GM19438 (cell line): ENCODE data around the gene PRADC1.

Source experiments
- ATAC-seq: cut with Tn5 transposase; IDR thresholded peaks from one replicate; pipeline ENCODE4 v1.9.1; 2021; ENCODE audit warnings: low read depth; ENCODE audit not compliant: unreplicated experiment

The PRADC1 gene

DNA sequence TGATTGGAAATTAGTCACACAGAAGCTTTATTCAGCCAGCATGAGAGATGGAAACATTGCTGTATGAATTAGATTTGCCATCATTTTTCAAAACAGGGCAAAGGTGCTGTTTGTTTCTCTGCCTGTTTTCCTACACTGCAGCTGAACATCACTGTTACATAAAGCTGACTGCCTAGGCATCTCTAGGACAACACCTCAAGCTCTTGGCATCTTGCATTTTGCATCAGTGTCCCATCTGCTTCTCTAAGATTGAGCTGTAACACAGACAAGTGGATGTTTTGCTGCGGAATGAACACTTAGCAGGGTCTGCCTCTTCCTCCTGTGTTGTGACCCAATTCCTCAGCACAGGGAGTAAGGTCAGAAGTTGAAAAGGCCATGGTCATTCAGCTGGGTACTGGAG is 5.9 kb upstream of the PRADC1 start:
- no peak for ATAC-seq

DNA sequence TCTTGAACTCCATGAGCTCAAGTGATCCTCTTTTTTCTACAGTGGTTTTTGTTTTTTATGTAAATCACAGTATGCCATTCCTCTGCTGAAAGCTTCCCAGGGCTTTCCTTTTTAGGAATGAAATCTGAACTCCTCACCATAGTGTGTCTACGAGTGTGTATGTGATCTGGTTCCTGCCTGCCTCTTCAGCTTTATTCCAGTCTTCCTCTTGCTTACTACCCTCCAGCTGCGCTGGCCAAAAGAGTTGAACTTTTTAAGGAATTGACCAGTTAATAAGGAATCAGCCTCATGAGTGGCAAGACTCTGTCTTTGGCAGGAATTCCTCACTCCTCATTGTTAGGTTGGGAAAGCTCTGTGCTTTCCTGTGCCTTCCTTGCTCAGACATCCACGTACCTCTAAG is 5.1 kb upstream of the PRADC1 start:
- no peak for ATAC-seq

GRCh38 chr2:73237168-73237567 is 4.1 kb upstream of the PRADC1 start:
- no peak for ATAC-seq

DNA sequence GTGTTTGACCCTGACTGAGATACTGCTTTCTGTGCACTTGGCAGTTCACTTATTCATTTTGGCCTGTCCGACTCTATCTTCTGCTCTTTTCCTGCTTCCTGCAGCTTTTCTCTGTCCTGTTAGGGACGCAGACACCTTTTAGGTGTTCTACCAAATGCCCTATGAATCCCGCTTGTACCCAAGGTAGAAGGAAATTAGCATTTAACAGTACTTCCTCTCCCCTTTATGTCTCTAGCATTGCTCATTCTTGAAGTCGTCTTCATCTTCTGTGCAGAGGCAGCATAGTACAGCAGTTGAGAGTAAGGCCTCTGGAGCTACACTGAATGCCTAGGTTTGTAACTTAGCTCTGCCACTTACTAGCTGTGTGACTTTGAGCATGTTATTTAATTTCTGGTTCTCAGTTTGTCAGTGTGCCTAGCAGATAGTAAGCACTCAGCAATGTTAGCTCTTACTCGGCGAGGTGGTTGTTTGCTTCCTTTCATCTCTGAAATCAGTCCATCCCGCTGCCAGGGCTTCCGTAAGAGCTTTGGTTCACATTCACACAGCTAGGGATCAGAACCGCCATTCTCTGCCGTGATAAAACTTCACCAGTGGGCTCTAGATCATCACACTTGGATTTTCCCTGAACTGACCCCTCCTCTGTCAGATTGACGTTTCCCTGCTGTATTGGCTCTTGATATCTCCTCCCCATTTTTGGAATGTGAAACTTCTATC is 2.4 kb upstream of the PRADC1 start:
- ATAC-seq: no peak

- ATAC-seq: peak; percentile 57
Observed at GRCh38 chr2:73233932-73234832, 1.1 kb upstream of the PRADC1 start, which contains the start of gene CCT7. Gene CCT7, plus strand, starts transcription at chr2:73234308. Its CDS starts 71 bp downstream, at chr2:73234379.

GRCh38 chr2:73232403-73233153 is 461 bp downstream of the PRADC1 start:
- ATAC-seq: peak; percentile 15

- no peak for ATAC-seq
Observed at GRCh38 chr2:73228631-73229030, 4.4 kb downstream of the PRADC1 start.

- no peak for ATAC-seq
Observed at GRCh38 chr2:73227086-73227485, 6.0 kb downstream of the PRADC1 start.

DNA sequence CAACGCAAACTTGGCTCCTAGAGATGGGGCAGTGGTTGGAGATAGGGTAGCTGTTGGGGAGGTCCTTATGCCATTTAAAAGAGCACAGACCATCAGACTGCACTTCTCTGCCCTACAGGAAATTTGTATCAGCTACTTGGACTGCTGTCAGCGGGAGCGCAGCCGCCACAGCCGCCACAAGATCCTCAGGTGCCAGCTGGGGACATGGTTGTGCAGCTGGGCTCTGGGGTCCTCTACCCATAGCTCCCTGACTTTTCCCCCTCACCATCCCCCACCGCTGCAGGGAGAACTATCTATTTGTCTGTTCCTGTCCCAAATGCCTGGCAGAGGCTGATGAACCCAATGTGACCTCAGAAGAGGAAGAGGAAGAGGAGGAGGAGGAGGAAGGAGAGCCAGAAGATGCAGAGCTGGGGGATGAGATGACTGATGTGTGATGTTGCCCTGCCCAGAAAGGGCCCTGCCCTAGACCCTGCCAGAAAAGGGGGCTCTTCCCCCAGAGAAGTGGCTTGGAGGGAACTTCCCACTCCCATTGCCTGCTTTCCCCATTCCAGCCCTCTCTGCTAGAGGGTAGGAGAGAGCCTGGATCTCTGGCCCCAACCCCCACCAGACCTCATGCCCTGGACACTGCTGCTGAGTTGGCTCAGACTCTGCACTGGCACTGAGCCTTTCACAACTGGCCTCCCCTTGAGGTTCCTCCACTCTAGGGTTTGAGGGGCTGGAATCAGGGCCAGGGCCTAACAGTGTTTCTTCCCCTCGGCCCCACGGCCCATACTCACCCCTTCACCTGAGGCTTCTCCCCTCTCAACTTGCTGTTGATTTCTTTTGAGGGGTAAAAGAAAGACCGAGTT is 7.3 kb downstream of the PRADC1 start:
- no peak for ATAC-seq

GRCh38 chr2:73223821-73224220 is 9.2 kb downstream of the PRADC1 start:
- no peak for ATAC-seq

GRCh38 chr2:73218298-73218697 is 14.7 kb downstream of the PRADC1 start:
- no peak for ATAC-seq

- no peak for ATAC-seq
Observed at GRCh38 chr2:73217826-73218225, 15.2 kb downstream of the PRADC1 start.

DNA sequence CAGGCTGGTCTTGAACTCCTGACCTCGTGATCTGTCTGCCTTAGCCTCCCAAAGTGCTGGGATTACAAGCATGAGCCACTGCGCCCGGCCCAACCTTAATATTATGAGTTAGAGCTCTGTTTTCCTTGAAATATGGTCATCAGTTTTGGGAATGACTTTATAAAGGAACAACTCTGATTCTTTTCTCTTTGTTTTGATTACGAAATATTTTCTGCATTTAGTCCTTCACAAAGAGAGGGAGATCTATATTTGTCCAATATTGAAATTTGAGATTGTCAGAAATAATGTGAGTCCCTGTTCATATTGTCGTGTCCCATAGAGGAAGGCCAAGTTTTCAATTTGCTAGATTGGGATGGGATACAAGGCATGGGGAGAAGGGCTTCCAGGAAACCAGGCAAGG is 15.9 kb downstream of the PRADC1 start:
- ATAC-seq: no peak

DNA sequence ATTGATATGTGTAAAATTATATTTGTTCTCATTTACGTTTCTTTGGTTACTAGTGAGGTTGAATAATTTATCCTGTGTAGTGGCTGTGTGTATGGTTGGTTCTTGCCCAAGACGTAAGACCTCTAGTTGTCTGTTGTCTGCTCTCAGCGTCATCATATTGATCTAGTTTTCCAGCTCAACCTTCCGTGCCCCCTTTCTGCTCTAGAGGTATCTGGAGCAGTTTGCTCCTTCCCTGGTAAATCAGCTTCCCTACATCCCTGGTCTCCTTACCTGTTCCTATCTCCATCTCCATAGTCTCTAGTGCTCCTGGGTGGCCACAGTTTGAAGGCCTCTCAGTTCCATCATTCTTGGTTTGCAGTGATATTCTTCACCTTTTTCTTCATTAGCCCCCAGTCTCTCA is 17.8 kb downstream of the PRADC1 start:
- ATAC-seq: no peak

GRCh38 chr2:73214120-73215035 is 18.7 kb downstream of the PRADC1 start, which contains the start of gene SMYD5:
Gene SMYD5, plus strand, starts transcription at chr2:73214245. Its CDS starts 22 bp downstream, at chr2:73214267.
- ATAC-seq: peak; percentile 91

DNA sequence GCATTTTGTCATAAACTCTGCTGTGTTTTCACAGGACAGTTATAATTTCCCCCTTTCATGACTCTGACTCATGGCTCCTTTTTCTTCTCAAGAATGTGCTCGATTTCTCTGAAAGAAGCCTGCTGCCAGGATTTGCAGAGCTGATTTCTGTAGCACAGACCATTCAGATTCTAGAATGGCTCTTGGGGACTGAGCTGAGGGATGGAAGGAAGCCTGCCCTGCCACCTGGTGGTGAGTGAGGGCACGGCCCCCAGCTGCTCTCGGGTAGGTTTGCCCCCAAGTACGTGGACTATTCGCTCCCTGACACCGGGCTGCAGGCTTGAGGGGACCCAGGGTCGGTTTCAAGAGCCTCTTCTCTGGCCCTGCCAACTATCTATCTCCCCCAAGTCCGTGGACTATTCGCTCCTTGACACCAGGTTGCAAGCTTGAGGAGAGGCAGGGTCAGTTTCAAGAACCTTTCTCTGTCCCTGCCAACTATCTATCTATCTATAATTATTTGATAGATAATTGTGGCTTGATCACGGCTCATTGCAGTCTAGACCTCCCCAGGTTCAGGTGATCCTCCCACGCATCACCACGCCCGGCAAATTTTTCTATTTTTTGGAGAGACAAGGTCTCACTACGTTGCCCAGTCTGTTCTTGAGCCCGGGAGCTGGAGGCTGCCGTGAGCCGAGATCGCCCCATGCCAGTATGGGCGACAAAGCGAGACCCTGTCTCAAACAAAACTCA is 20.4 kb downstream of the PRADC1 start:
- ATAC-seq: peak; percentile 49

- ATAC-seq: no peak
Observed at GRCh38 chr2:73212098-73212447, 21.0 kb downstream of the PRADC1 start.

DNA sequence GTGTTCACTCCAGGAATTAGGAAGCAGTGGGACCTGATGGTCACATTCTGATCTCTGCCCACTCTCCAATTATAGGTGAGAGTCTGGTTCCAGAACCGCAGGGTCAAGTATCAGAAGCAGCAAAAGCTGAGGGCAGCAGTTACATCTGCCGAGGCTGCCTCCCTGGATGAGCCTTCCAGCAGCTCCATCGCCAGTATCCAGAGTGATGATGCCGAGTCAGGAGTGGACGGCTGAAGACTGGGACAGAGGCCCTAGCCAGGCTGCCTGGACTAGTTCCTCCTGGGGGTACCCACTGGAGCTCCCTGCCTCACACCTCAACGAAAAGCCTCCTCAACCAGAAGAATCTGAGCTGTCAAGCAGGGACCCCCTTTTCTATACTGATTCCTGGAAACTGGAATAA is 22.3 kb downstream of the PRADC1 start:
- no peak for ATAC-seq
